Keratinocyte (primary cell): Measurements from ENCODE around the gene GLI2.

Experiments
- CTCF ChIP-seq, 3 experiments: IDR thresholded peaks in 1 of 3; conservative IDR thresholded peaks in 1 of 3; optimal IDR thresholded peaks in 1 of 3; 2 replicates in 2 of 3; 3 replicates in 1 of 3; pipeline versions ENCODE3 to v1.5.1; 2011; ENCODE audit warnings: low read length in 3 of 3, mild to moderate bottlenecking in 3 of 3, moderate library complexity in 2 of 3, control low read depth in 1 of 3, inconsistent platforms in 1 of 3; ENCODE audit not compliant: insufficient read depth in 2 of 3; ENCODE audit errors: extremely low read depth in 1 of 3
- EZH2 ChIP-seq: IDR thresholded peaks from one replicate; pipeline ENCODE4 v1.6.1; 2012; ENCODE audit warnings: inconsistent platforms, mild to moderate bottlenecking, low read length, moderate library complexity

GRCh38 chr2:120760446-120761135 is 24.9 kb downstream of the GLI2 start:
- TF ChIP-seq CTCF (optimal IDR thresholded peaks at IDR 0.05 in 1 of 3, IDR thresholded peaks at IDR 0.05 in 1 of 3, conservative IDR thresholded peaks at IDR 0.05 in 1 of 3; ENCODE audit: extremely low read depth in 1 of 3, insufficient read depth in 2 of 3, low read length in 3 of 3), result no peak
- no peak for TF ChIP-seq EZH2
